Panc1 (cell line): ENCODE measurements around the gene GLRA3. TPM values are rescaled to one million over a fixed set of nuclear protein-coding genes. Genes with fewer than 3 reads are reported as not detected.

Experiments
- ATAC-seq: fragments of 200-7000 bp; cut with Tn5 transposase; 2 replicates; pipeline ENCODE4 v1.9.1; 2020; ENCODE audit warnings: mild to moderate bottlenecking, moderate library complexity
- BruUV-seq: library from RNA; stranded (reverse); fragments of 400-500 nt; replicated peaks from 2 replicates; lab custom pipeline; 2021; lab: Mats Ljungman, UMichigan
- CTCF ChIA-PET: fragments of 300-600 bp; sonication (Branson Sonifier 250); formaldehyde crosslinking; loops from one replicate; lab custom pipeline; 2022; ENCODE audit warnings: antibody characterized with exemption; lab: Charles Lee
- POLR2A ChIA-PET: fragments of 300-600 bp; sonication (Branson Sonifier 250); formaldehyde crosslinking; loops from one replicate; lab custom pipeline; 2022; ENCODE audit warnings: antibody characterized with exemption; lab: Charles Lee
- DNase-seq: peaks from one replicate; pipeline ENCODE4 v3.0.0-alpha.2; 2010; ENCODE audit warnings: low read depth, low spot score
- H3K27ac ChIP-seq: 2 replicates; pipeline ENCODE4 v1.5.1; 2011; ENCODE audit warnings: mild to moderate bottlenecking, low read length, inconsistent platforms
- H3K27me3 ChIP-seq: fragments of 200-500 bp; sonication (Bioruptor generic); 2 replicates; pipeline ENCODE4 v1.6.0; 2014; ENCODE audit warnings: low read length, inconsistent platforms; ENCODE audit not compliant: control insufficient read depth, insufficient read depth
- H3K36me3 ChIP-seq: fragments of 200-500 bp; sonication (Bioruptor generic); 2 replicates; pipeline ENCODE4 v1.5.1; 2014; ENCODE audit warnings: inconsistent platforms, mild to moderate bottlenecking, low read length, moderate library complexity; ENCODE audit not compliant: control insufficient read depth, insufficient read depth
- H3K4me1 ChIP-seq: 2 replicates; pipeline ENCODE4 v1.5.1; 2011; ENCODE audit warnings: inconsistent platforms, mild to moderate bottlenecking, low read length, moderate library complexity; ENCODE audit not compliant: control insufficient read depth, insufficient read depth
- H3K4me3 ChIP-seq, 2 experiments: 2 replicates each; pipeline ENCODE4 v1.5.1; 2011 to 2012; ENCODE audit warnings: low read depth in 2 of 2, low read length in 2 of 2, mild to moderate bottlenecking in 2 of 2, inconsistent platforms in 1 of 2, moderate library complexity in 1 of 2
- H3K9me3 ChIP-seq: fragments of 200-500 bp; sonication (Bioruptor generic); 2 replicates; pipeline ENCODE4 v1.5.1; 2014; ENCODE audit warnings: low read depth, mild to moderate bottlenecking, inconsistent platforms, low read length, moderate library complexity; ENCODE audit not compliant: control insufficient read depth, insufficient read depth
- POLR2AphosphoS5 ChIP-seq: IDR thresholded peaks from 2 replicates; pipeline ENCODE4 v1.6.1; 2012; ENCODE audit warnings: mild to moderate bottlenecking, low read depth, low read length, moderate library complexity
- SIN3A ChIP-seq: IDR thresholded peaks from 2 replicates; pipeline ENCODE4 v1.6.1; 2012; ENCODE audit warnings: low read depth, mild to moderate bottlenecking, low read length, moderate library complexity, borderline replicate concordance; ENCODE audit not compliant: insufficient read depth
- TCF7L2 ChIP-seq: IDR thresholded peaks from 2 replicates; pipeline ENCODE4 v1.6.1; 2011; ENCODE audit warnings: mild to moderate bottlenecking, low read depth, low read length, inconsistent platforms
- in situ Hi-C: cut with HindIII; loops from 2 replicates; pipeline ENCODE4 v1.10.0; 2016; ENCODE audit warnings: low sequenced_read_pairs, low pct_unique_long_range_greater_than_20kb
- intact Hi-C: fragments of 100-400 bp; cut with micrococcal nuclease; formaldehyde crosslinking; loops from one replicate; pipeline ENCODE4 v1.10.0; 2022; ENCODE audit not compliant: unreplicated experiment
- total RNA-seq: library from RNA; stranded (reverse); gene quantifications from one replicate; pipeline ENCODE4 v1.2.1, GENCODE V29; 2021; ENCODE audit not compliant: unreplicated experiment
- TF ChIP-seq, protein P1 (sequence below), 2 experiments: IDR thresholded peaks; 2 replicates each; pipeline ENCODE4 v1.6.1; 2011 to 2012; ENCODE audit warnings: low read depth in 2 of 2, control low read depth in 1 of 2, low read length in 1 of 2, mild to moderate bottlenecking in 1 of 2, moderate library complexity in 1 of 2; ENCODE audit not compliant: insufficient read depth in 1 of 2
- TF ChIP-seq, protein P2 (sequence below): fragments of 450-650 bp; IDR thresholded peaks from 2 replicates; pipeline ENCODE4 v1.5.1; 2017; ENCODE audit warnings: mild to moderate bottlenecking

Gene GLRA3
- total RNA-seq, 1 experiment from 2014 or later: not detected

DNA sequence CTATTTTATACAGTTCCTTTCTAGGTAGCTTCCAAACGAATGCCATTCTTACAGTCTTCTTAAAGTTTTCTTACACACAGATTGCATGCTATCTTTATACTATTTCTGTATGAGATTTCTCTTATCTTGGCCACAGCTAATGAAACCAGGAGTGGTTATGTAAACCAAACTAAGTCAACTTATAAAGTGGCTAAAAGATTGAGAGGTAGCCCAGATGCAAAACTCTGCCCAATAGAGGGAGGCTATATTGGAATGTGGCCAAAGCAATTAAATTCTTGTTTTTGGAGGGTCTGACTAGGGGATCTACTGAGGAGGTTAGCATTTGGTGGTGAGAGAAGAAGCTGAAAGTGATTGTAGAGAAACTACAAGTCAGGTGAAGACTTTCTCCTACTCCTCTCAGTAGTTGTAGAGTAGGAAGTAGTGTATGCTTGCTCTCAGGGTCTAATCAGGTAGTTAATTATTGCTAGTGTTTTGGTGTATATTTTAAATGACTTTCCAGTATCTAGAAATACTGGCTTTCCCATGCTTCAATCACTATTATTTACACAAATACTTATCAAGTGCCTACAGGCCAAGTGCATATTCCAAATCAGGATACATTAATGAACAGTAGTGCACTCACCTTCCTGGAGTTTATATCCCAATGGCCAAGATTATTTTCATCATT lies 202.6 kb downstream of the GLRA3 start:
- Histone ChIP-seq H3K4me3 (no peak overlapping the region), H3K9me3 (no peaks in the 10 kb centered on the region), H3K27ac (no peak overlapping the region), H3K36me3 (no peaks in the 10 kb centered on the region), H3K27me3 (no peaks in the 10 kb centered on the region), H3K4me1 (no peaks in the 10 kb centered on the region)
- ChIA-PET CTCF (no interaction called here), POLR2A (no interaction called here)
- DNase-seq (no peak), ATAC-seq (no peak)
- no TSS peak for BruUV-seq
- in situ Hi-C loops (no loop called here), intact Hi-C loops (no loop called here)
- no peak for TF ChIP-seq TCF7L2
- no peak for TF ChIP-seq SIN3A
- TF ChIP-seq, protein P1, sequence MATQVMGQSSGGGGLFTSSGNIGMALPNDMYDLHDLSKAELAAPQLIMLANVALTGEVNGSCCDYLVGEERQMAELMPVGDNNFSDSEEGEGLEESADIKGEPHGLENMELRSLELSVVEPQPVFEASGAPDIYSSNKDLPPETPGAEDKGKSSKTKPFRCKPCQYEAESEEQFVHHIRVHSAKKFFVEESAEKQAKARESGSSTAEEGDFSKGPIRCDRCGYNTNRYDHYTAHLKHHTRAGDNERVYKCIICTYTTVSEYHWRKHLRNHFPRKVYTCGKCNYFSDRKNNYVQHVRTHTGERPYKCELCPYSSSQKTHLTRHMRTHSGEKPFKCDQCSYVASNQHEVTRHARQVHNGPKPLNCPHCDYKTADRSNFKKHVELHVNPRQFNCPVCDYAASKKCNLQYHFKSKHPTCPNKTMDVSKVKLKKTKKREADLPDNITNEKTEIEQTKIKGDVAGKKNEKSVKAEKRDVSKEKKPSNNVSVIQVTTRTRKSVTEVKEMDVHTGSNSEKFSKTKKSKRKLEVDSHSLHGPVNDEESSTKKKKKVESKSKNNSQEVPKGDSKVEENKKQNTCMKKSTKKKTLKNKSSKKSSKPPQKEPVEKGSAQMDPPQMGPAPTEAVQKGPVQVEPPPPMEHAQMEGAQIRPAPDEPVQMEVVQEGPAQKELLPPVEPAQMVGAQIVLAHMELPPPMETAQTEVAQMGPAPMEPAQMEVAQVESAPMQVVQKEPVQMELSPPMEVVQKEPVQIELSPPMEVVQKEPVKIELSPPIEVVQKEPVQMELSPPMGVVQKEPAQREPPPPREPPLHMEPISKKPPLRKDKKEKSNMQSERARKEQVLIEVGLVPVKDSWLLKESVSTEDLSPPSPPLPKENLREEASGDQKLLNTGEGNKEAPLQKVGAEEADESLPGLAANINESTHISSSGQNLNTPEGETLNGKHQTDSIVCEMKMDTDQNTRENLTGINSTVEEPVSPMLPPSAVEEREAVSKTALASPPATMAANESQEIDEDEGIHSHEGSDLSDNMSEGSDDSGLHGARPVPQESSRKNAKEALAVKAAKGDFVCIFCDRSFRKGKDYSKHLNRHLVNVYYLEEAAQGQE (IDR thresholded peaks at IDR 0.05; ENCODE audit: insufficient read depth in 1 of 2, low read depth in 2 of 2, low read length in 1 of 2): no peak
- TF ChIP-seq, protein P2, sequence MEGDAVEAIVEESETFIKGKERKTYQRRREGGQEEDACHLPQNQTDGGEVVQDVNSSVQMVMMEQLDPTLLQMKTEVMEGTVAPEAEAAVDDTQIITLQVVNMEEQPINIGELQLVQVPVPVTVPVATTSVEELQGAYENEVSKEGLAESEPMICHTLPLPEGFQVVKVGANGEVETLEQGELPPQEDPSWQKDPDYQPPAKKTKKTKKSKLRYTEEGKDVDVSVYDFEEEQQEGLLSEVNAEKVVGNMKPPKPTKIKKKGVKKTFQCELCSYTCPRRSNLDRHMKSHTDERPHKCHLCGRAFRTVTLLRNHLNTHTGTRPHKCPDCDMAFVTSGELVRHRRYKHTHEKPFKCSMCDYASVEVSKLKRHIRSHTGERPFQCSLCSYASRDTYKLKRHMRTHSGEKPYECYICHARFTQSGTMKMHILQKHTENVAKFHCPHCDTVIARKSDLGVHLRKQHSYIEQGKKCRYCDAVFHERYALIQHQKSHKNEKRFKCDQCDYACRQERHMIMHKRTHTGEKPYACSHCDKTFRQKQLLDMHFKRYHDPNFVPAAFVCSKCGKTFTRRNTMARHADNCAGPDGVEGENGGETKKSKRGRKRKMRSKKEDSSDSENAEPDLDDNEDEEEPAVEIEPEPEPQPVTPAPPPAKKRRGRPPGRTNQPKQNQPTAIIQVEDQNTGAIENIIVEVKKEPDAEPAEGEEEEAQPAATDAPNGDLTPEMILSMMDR: no peak
- TF ChIP-seq POLR2AphosphoS5: no peak

DNA sequence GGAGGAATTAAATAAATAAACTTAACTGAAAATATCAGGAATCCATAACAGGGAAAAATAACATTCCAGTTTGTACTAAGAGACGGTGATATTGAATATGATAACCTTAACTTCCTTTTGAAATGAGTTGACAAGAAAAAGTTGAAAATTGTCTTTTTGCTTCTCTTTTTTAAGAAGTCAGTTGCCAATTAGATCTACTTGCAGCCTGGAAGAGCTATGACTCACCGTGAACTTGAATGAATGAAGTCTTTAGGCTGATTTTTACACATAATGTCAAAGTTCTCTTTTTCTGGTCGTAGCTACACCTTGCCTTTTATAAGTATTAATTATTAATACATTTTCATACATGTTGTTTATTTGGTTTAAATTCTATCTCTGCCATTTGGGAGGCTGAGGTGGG lies 212.4 kb downstream of the GLRA3 start:
- intact Hi-C loops (no loop called here), in situ Hi-C loops (no loop called here)
- Histone ChIP-seq H3K36me3 (no peaks in the 10 kb centered on the region), H3K4me1 (no peaks in the 10 kb centered on the region), H3K9me3 (no peaks in the 10 kb centered on the region), H3K27me3 (no peaks in the 10 kb centered on the region), H3K27ac (no peak overlapping the region), H3K4me3 (no peak overlapping the region)
- ChIA-PET CTCF (no interaction called here), POLR2A (no interaction called here)
- no peak for DNase-seq
- no TSS peak for BruUV-seq
- ATAC-seq: no peak
- no peak for TF ChIP-seq POLR2AphosphoS5

DNA sequence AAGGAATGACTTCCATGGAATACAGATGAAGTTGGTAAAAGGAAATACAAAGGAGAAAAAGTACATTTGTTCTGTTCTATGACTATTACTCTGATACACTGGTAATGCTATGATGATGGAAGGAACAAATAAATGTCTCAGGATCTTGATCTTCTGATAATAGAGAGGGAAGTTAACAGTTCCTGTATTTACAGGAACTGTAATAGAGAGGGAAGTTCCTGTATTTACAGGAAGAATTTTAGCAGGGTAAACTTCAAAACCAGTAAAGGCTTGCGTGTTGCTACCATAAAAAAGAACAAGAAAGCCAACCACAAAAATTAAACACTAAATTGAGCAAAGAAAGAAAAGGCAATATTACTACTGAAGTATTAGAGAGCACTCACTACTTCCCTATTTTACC lies 215.1 kb downstream of the GLRA3 start:
- CTCF ChIA-PET: no interaction called here
- Histone ChIP-seq H3K9me3 (no peaks in the 10 kb centered on the region), H3K27ac (no peak overlapping the region), H3K4me1 (no peaks in the 10 kb centered on the region), H3K36me3 (no peaks in the 10 kb centered on the region), H3K4me3 (no peak overlapping the region), H3K27me3 (no peaks in the 10 kb centered on the region)
- no peak for DNase-seq
- ATAC-seq: no peak
- BruUV-seq: no TSS peak
- intact Hi-C loops (no loop called here), in situ Hi-C loops (no loop called here)
- TF ChIP-seq POLR2AphosphoS5 (no peak), TCF7L2 (no peak), SIN3A (no peak)
- TF ChIP-seq, protein P1 (IDR thresholded peaks at IDR 0.05; ENCODE audit: insufficient read depth in 1 of 2, low read depth in 2 of 2, low read length in 1 of 2): no peak
- TF ChIP-seq, protein P2: no peak
- POLR2A ChIA-PET: no interaction called here
